ENCODE results near the gene UBA7. TPM values are rescaled to one million over a fixed set of nuclear protein-coding genes. Genes with fewer than 3 reads are reported as not detected.

The UBA7 gene
- total RNA-seq, 6 donors from 2014 or later, result 58.8 to 330 (median 118) TPM

GRCh38 chr3:49757197-49757596 is 56.6 kb downstream of the UBA7 start:
- Histone ChIP-seq H3K27me3 (no peaks in the 10 kb centered on the region), H3K36me3 (no peaks in the 10 kb centered on the region), H3K27ac (no peak overlapping the region), H3K4me3 (no peak overlapping the region), H3K9me3 (no peaks in the 10 kb centered on the region), H3K4me1 (peaks cover 4 to 31% (median 15%) of the 10 kb centered on the region in 4 donors)
- no peak for ATAC-seq (ENCODE audit: low FRiP score in 2 of 2)
- DNase-seq, result no peak
- TF ChIP-seq EP300 (IDR thresholded peaks at IDR 0.05) (no peak), POLR2AphosphoS5 (IDR thresholded peaks at IDR 0.05) (no peak), CTCF (IDR thresholded peaks at IDR 0.05) (no peak), POLR2A (IDR thresholded peaks at IDR 0.05) (no peak)
- 69 to 73% methylated on average over 2 of the region's 2 CpGs for WGBS, 2 donors

- DNase-seq, result no peak
- Histone ChIP-seq H3K36me3 (no peaks in the 10 kb centered on the region), H3K4me1 (peaks cover 4 to 31% (median 19%) of the 10 kb centered on the region in 4 donors), H3K9me3 (no peaks in the 10 kb centered on the region), H3K27ac (no peak overlapping the region), H3K27me3 (no peaks in the 10 kb centered on the region), H3K4me3 (no peak overlapping the region)
- no peak for TF ChIP-seq POLR2AphosphoS5 (IDR thresholded peaks at IDR 0.05)
- TF ChIP-seq EP300 (IDR thresholded peaks at IDR 0.05), result no peak
- no peak for TF ChIP-seq POLR2A (IDR thresholded peaks at IDR 0.05)
- no peak for TF ChIP-seq CTCF (IDR thresholded peaks at IDR 0.05)
- ATAC-seq (ENCODE audit: low FRiP score in 2 of 2), result no peak
- WGBS, 2 donors, result 67 to 70% methylated on average over 1 of the region's 1 CpG
Measured at GRCh38 chr3:49756036-49756435, 57.7 kb downstream of the UBA7 start.

Small RNA genes lying within 50 kb of the gene (small RNA-seq; reads per million reads assigned to genes)
- 0 reads per million in 4 donors for gene COX6CP14
- gene RN7SL217P, result 0 reads per million in 4 donors

Other genes with a start within 250 kb of the UBA7 start
- 100 to 1,000 TPM in 1 of 6 donors, 10 to 100 TPM in 5; 54.7 to 104 (median 92.8) TPM for gene APEH, start 139.6 kb downstream of the UBA7 start, total RNA-seq
- gene MST1, start 124.5 kb downstream of the UBA7 start, total RNA-seq, result 10 to 100 TPM in 5 of 6 donors, 1 to 10 TPM in 1; 8.9 to 58.7 (median 18.1) TPM
- gene RNF123, start 124.4 kb downstream of the UBA7 start, total RNA-seq, result 10 to 100 TPM; 14.2 to 71.2 (median 42.2) TPM
- gene AMIGO3, start 94.3 kb downstream of the UBA7 start, total RNA-seq, result 1 to 10 TPM in 4 of 6 donors, under 1 TPM in 2; 0.13 to 3.2 (median 1.9) TPM
- 10 to 100 TPM; 17.8 to 45.8 (median 41.3) TPM for gene GMPPB, start 90.0 kb downstream of the UBA7 start, total RNA-seq
- gene IP6K1, start 27.4 kb downstream of the UBA7 start, total RNA-seq, result 10 to 100 TPM; 42.0 to 63.9 (median 49.7) TPM
- gene CDHR4, start 14.1 kb downstream of the UBA7 start, total RNA-seq, result 10 to 100 TPM in 1 of 6 donors, 1 to 10 TPM in 4, under 1 TPM in 1; 0.66 to 21.9 (median 7.0) TPM
- 10 to 100 TPM in 2 of 6 donors, 1 to 10 TPM in 4; 5.0 to 13.6 (median 7.4) TPM for gene INKA1, start 10.7 kb downstream of the UBA7 start, total RNA-seq
- 1 to 10 TPM; 1.4 to 9.4 (median 3.5) TPM for gene TRAIP, start 42.6 kb upstream of the UBA7 start, total RNA-seq
- gene CAMKV, start 56.0 kb upstream of the UBA7 start, total RNA-seq, result under 1 TPM in 1 of 6 donors, not detected in 5; 0.43 TPM
- gene MST1R, start 89.9 kb upstream of the UBA7 start, total RNA-seq, result 10 to 100 TPM; 24.5 to 97.4 (median 36.4) TPM
- gene MON1A, start 115.9 kb upstream of the UBA7 start, total RNA-seq, result 10 to 100 TPM in 5 of 6 donors, 1 to 10 TPM in 1; 8.0 to 28.3 (median 15.0) TPM
- 100 to 1,000 TPM in 3 of 6 donors, 10 to 100 TPM in 3; 67.9 to 380 (median 123) TPM for gene RBM6, start 126.2 kb upstream of the UBA7 start, total RNA-seq

Data from upper lobe of left lung (tissue), 6 donors.